ENCODE results near the gene RNGTT. TPM values are rescaled to one million over a fixed set of nuclear protein-coding genes. Genes with fewer than 3 reads are reported as not detected.

Gene RNGTT
- total RNA-seq, 1 experiment from 2014 or later: 19.4 TPM

DNA sequence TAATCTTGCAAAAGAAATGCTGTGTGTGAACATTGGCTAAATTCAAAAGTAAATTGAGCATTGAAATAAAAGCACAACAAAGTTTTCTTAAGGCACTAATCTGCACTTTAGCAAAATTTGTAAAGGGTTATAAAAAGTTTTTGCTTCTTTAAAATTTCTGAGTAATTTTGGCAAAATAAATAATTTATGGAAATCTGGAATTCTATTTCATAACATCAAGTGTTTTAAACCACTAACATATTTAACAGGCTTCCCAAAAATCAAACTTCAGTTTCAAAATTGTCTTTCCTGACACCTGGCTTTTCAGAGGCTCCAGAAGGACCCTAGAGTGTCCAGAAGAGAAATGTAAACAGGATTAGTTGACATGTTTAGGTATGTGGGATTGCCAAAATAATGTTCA lies 4.5 kb upstream of the RNGTT start:
- Mint-ChIP-seq H3K36me3 (ENCODE audit: insufficient read depth, unreplicated experiment) (peaks cover 19% of the 10 kb centered on the region), H3K4me3 (ENCODE audit: low read depth, unreplicated experiment) (no peak overlapping the region), H3K27me3 (ENCODE audit: unreplicated experiment) (no peaks in the 10 kb centered on the region), H3K4me1 (ENCODE audit: low read depth, unreplicated experiment) (peaks cover 8% of the 10 kb centered on the region), H3K27ac (ENCODE audit: unreplicated experiment) (no peak overlapping the region), H3K9me3 (ENCODE audit: low read depth, unreplicated experiment) (peaks cover 3% of the 10 kb centered on the region)
- no TSS peak for BruUV-seq (replicated peaks)
- TF ChIP-seq, protein P1, sequence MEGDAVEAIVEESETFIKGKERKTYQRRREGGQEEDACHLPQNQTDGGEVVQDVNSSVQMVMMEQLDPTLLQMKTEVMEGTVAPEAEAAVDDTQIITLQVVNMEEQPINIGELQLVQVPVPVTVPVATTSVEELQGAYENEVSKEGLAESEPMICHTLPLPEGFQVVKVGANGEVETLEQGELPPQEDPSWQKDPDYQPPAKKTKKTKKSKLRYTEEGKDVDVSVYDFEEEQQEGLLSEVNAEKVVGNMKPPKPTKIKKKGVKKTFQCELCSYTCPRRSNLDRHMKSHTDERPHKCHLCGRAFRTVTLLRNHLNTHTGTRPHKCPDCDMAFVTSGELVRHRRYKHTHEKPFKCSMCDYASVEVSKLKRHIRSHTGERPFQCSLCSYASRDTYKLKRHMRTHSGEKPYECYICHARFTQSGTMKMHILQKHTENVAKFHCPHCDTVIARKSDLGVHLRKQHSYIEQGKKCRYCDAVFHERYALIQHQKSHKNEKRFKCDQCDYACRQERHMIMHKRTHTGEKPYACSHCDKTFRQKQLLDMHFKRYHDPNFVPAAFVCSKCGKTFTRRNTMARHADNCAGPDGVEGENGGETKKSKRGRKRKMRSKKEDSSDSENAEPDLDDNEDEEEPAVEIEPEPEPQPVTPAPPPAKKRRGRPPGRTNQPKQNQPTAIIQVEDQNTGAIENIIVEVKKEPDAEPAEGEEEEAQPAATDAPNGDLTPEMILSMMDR (IDR thresholded peaks at IDR 0.05; ENCODE audit: unreplicated experiment): no peak
- intact Hi-C loops (cut with micrococcal nuclease; ENCODE audit: unreplicated experiment): no loop called here
- DNase-seq: no peak
- CTCF ChIA-PET: interaction anchor here (0.6 to 1.0 kb wide), 2 partner anchors 709 to 1216 kb away, joined by 4 read pairs; no protein-coding TSS in a partner anchor

DNA sequence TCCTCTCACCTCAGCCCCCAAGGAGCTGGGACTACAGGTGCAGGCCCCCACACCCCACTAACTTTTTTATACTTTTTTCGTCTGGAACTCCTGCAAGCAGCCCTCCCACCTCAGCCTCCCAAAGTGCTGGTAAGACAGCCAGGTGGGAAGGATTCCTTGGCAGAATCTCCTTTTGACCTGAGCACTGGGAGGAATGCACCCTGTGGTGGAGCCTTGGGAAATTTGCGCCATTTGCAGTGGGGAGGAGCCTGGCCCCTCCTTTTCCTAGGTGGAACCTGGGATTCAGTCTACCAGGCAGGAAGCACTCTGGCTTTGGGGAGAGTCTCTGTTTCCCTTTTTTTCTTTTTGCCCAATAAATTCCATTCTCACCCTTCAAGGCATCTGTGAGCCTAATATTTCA lies 2.3 kb upstream of the RNGTT start:
- no peaks in the 10 kb centered on the region for H3K27me3 Mint-ChIP-seq (ENCODE audit: unreplicated experiment)
- H3K4me1 Mint-ChIP-seq (ENCODE audit: low read depth, unreplicated experiment): peaks cover 8% of the 10 kb centered on the region
- no TSS peak for BruUV-seq (replicated peaks)
- no peak overlapping the region for H3K27ac Mint-ChIP-seq (ENCODE audit: unreplicated experiment)
- CTCF ChIA-PET: no interaction called here
- TF ChIP-seq, protein P1 (IDR thresholded peaks at IDR 0.05; ENCODE audit: unreplicated experiment): no peak
- H3K36me3 Mint-ChIP-seq (ENCODE audit: insufficient read depth, unreplicated experiment): peaks cover 31% of the 10 kb centered on the region
- H3K4me3 Mint-ChIP-seq (ENCODE audit: low read depth, unreplicated experiment): no peak overlapping the region
- intact Hi-C loops (cut with micrococcal nuclease; ENCODE audit: unreplicated experiment): no loop called here
- H3K9me3 Mint-ChIP-seq (ENCODE audit: low read depth, unreplicated experiment): peaks cover 3% of the 10 kb centered on the region
- no peak for DNase-seq

DNA sequence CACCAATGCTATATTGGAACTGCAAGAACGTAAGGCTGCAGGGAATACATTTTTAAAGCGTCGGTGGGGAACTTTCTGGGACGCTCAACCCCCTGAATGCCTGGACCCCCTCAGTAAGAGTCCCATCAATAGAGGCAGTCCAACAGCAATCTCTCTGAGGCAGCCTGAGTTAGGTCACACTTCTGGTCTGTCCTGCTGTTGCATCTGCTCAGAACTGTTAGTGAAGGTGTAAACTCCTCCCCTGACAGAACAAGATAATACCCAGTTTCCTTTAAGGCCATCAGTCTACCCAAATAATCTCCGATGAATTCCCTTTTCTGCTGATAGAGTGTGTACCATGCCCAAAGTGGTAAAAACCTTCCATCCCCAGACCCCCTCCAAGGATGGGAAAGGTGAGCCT lies 1.1 kb upstream of the RNGTT start:
- H3K27me3 Mint-ChIP-seq (ENCODE audit: unreplicated experiment): no peaks in the 10 kb centered on the region
- CTCF ChIA-PET: interaction anchor here (0.6 kb wide), 1 partner anchor 69 kb away, joined by 3 read pairs; no protein-coding TSS in a partner anchor
- peak overlapping the region; percentile 96 for H3K4me3 Mint-ChIP-seq (ENCODE audit: low read depth, unreplicated experiment)
- intact Hi-C loops (cut with micrococcal nuclease; ENCODE audit: unreplicated experiment): no loop called here
- H3K9me3 Mint-ChIP-seq (ENCODE audit: low read depth, unreplicated experiment): peaks cover 3% of the 10 kb centered on the region
- no peak overlapping the region for H3K27ac Mint-ChIP-seq (ENCODE audit: unreplicated experiment)
- H3K36me3 Mint-ChIP-seq (ENCODE audit: insufficient read depth, unreplicated experiment): peaks cover 31% of the 10 kb centered on the region
- H3K4me1 Mint-ChIP-seq (ENCODE audit: low read depth, unreplicated experiment): peaks cover 16% of the 10 kb centered on the region
- BruUV-seq (replicated peaks): no TSS peak
- no peak for DNase-seq
- TF ChIP-seq, protein P1 (IDR thresholded peaks at IDR 0.05; ENCODE audit: unreplicated experiment): no peak

DNA sequence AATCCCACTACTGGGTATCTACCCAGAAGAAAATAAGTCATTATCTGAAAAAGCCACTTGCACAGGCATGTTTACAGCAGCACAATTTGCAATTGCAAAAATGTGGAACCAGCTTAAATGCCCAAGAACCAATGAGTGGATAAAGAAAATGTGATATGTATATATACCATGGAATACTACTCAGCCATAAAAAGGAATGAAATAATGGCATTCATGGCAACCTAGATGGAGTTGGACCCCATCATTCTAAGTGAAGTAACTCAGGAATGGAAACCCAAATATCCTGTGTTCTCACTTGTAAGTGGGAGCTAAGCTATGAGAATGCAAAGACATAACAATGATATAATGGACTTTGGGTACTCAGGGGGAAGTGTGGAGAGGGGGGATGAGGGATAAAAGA lies 4.6 kb downstream of the RNGTT start:
- DNase-seq: no peak
- CTCF ChIA-PET: interaction anchor here (0.6 to 1.2 kb wide), 2 partner anchors 18 to 1361 kb away, joined by 3 read pairs; no protein-coding TSS in a partner anchor
- H3K27ac Mint-ChIP-seq (ENCODE audit: unreplicated experiment): no peak overlapping the region
- H3K36me3 Mint-ChIP-seq (ENCODE audit: insufficient read depth, unreplicated experiment): peaks cover 21% of the 10 kb centered on the region
- no peaks in the 10 kb centered on the region for H3K27me3 Mint-ChIP-seq (ENCODE audit: unreplicated experiment)
- TF ChIP-seq, protein P1 (IDR thresholded peaks at IDR 0.05; ENCODE audit: unreplicated experiment): no peak
- H3K4me1 Mint-ChIP-seq (ENCODE audit: low read depth, unreplicated experiment): peaks cover 9% of the 10 kb centered on the region
- no peak overlapping the region for H3K4me3 Mint-ChIP-seq (ENCODE audit: low read depth, unreplicated experiment)
- BruUV-seq (replicated peaks): no TSS peak
- intact Hi-C loops (cut with micrococcal nuclease; ENCODE audit: unreplicated experiment): no loop called here
- peaks cover 7% of the 10 kb centered on the region for H3K9me3 Mint-ChIP-seq (ENCODE audit: low read depth, unreplicated experiment)
